Measurements from ENCODE around the gene SP5. TPM values are rescaled to one million over a fixed set of nuclear protein-coding genes. Genes with fewer than 3 reads are reported as not detected.

The SP5 gene
- total and polyA plus RNA-seq, 9 of the 15 experiments (the other 6 are each of a cell fraction or from before 2014, with no cell fraction given): 0.03 to 1.7 (median 0.16) TPM; not detected in 1

DNA sequence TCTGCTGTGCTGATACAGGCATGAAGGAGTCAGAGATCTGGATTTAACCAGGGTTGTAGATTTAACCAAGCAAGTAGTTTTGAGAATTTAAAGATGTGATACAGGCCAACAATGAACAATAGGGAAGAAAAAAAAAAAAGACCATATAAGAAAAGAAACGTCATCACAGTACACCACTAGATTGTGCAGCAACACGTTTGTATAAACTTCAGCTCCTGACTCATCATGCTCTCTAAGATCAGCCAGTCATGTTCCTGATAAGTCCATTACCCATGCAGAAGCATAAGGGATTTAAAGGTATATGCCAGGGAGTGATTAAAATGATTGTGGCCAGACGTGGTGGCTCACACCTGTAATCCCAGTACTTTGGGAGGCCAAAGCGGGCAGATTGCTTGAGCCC lies 32.8 kb downstream of the SP5 start:
- H3K4me3 ChIP-seq: no peak overlapping the region
- DNase-seq (ENCODE audit: extremely low read depth in 1 of 4, low spot score in 3 of 4) (peak; percentile 38 to 68 (median 57)), FAIRE-seq (peak; percentile 40), ATAC-seq (peak; percentile 63)
- intact Hi-C loops (cut with micrococcal nuclease): no loop called here
- in situ Hi-C loops (cut with MboI): no loop called here
- no peaks in the 10 kb centered on the region for H3K36me3 ChIP-seq (ENCODE audit: control insufficient read depth, insufficient read depth, low read length)
- peak overlapping the region in 1 of 2 experiments; percentile 2; a peak in 2 of 4 replicates for H3K9ac ChIP-seq (ENCODE audit: insufficient read depth in 1 of 2, low read depth in 2 of 2, low read length in 2 of 2)
- H4K20me1 ChIP-seq (replicated peaks; ENCODE audit: control insufficient read depth, insufficient read depth, low read length): no peaks in the 10 kb centered on the region
- ChIA-PET POLR2A (interaction anchor here (0.6 to 2.1 kb wide), 8 partner anchors 8 to 1891 kb away, joined by 3 to 10 read pairs (median 4); partner anchors contain the start of gene ERICH2), CTCF (ENCODE audit: low intra/inter-chr PET ratio) (interaction anchor here (0.6 to 0.8 kb wide), 2 partner anchors 64 to 958 kb away, joined by 3 read pairs; no protein-coding TSS in a partner anchor)
- peak overlapping the region; percentile 69 for H2AFZ ChIP-seq (ENCODE audit: low read depth, low read length)
- H3K9me1 ChIP-seq (ENCODE audit: control insufficient read depth, insufficient read depth, low read length): no peaks in the 10 kb centered on the region
- BruUV-seq (replicated peaks): no TSS peak
- H3K4me2 ChIP-seq (ENCODE audit: insufficient read depth, low read length): peak overlapping the region; percentile 46
- H3K27me3 ChIP-seq (ENCODE audit: control insufficient read depth in 2 of 2, insufficient read depth in 2 of 2, low read length in 2 of 2): no peaks in the 10 kb centered on the region
- 0 out of 3 replicates have a peak, but pooled peaks cover 2% of the 10 kb centered on the region for H3K79me2 ChIP-seq (ENCODE audit: control insufficient read depth, insufficient read depth, low read length)
- whole genome bisulfite sequencing (ENCODE audit: insufficient coverage, low coverage, missing lambda C conversion rate): 25% methylated on average over 4 of the region's 4 CpGs
- H3K27ac ChIP-seq (ENCODE audit: extremely low read depth, low read depth, low read length): peak overlapping the region; percentile 10; the same call in 2 of the 3 replicates
- no peaks in the 10 kb centered on the region for H3K9me3 ChIP-seq (replicated peaks; ENCODE audit: control insufficient read depth, insufficient read depth, low read depth, low read length)
- H3K4me1 ChIP-seq (replicated peaks in 1 of 2; ENCODE audit: control insufficient read depth in 2 of 2, insufficient read depth in 2 of 2, low read length in 2 of 2): peaks cover 17 to 37% of the 10 kb centered on the region in 2 experiments; a peak in 4 of 5 replicates
- no peak for TF ChIP-seq TCF7 (IDR thresholded peaks at IDR 0.05; ENCODE audit: borderline replicate concordance)
- no peak for TF ChIP-seq MXD1 (CRISPR knock-in tag; IDR thresholded peaks at IDR 0.05; ENCODE audit: borderline replicate concordance, poor library complexity, severe bottlenecking)
- no peak for TF ChIP-seq ZNF586 (CRISPR knock-in tag; conservative IDR thresholded peaks at IDR 0.05)
- 0 out of 2 replicates have a peak, but pooled peaks have one; percentile 6 for TF ChIP-seq CEBPB (tag; IDR thresholded peaks at IDR 0.05)
- TF ChIP-seq TCF3 (CRISPR knock-in tag; IDR thresholded peaks at IDR 0.05): 0 out of 2 replicates have a peak, but pooled peaks have one; percentile 20
- peak; percentile 92 for TF ChIP-seq ZNF316 (IDR thresholded peaks at IDR 0.05)
- TF ChIP-seq MAFG (tag; conservative IDR thresholded peaks at IDR 0.05): peak; percentile 88
- TF ChIP-seq MAFK (IDR thresholded peaks at IDR 0.05; ENCODE audit: low read length): peak; percentile 71
- peak; percentile 61; the same call in 1 of the 2 replicates for TF ChIP-seq MAFF (IDR thresholded peaks at IDR 0.05; ENCODE audit: low read length)
- no peak for TF ChIP-seq TAF7 (tag; IDR thresholded peaks at IDR 0.05)
- TF ChIP-seq FOS (IDR thresholded peaks at IDR 0.05; ENCODE audit: extremely low read depth, insufficient read length): peak; percentile 22
- no peak for TF ChIP-seq TCF7L2 (IDR thresholded peaks at IDR 0.05; ENCODE audit: low read depth, low read length)
- TF ChIP-seq MTF1 (CRISPR knock-in tag; IDR thresholded peaks at IDR 0.05; ENCODE audit: borderline replicate concordance): no peak
- TF ChIP-seq, protein P1, sequence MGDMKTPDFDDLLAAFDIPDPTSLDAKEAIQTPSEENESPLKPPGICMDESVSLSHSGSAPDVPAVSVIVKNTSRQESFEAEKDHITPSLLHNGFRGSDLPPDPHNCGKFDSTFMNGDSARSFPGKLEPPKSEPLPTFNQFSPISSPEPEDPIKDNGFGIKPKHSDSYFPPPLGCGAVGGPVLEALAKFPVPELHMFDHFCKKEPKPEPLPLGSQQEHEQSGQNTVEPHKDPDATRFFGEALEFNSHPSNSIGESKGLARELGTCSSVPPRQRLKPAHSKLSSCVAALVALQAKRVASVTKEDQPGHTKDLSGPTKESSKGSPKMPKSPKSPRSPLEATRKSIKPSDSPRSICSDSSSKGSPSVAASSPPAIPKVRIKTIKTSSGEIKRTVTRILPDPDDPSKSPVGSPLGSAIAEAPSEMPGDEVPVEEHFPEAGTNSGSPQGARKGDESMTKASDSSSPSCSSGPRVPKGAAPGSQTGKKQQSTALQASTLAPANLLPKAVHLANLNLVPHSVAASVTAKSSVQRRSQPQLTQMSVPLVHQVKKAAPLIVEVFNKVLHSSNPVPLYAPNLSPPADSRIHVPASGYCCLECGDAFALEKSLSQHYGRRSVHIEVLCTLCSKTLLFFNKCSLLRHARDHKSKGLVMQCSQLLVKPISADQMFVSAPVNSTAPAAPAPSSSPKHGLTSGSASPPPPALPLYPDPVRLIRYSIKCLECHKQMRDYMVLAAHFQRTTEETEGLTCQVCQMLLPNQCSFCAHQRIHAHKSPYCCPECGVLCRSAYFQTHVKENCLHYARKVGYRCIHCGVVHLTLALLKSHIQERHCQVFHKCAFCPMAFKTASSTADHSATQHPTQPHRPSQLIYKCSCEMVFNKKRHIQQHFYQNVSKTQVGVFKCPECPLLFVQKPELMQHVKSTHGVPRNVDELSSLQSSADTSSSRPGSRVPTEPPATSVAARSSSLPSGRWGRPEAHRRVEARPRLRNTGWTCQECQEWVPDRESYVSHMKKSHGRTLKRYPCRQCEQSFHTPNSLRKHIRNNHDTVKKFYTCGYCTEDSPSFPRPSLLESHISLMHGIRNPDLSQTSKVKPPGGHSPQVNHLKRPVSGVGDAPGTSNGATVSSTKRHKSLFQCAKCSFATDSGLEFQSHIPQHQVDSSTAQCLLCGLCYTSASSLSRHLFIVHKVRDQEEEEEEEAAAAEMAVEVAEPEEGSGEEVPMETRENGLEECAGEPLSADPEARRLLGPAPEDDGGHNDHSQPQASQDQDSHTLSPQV (IDR thresholded peaks at IDR 0.05): 0 out of 2 replicates have a peak, but pooled peaks have one; percentile 22
- no peak for TF ChIP-seq ETV6 (IDR thresholded peaks at IDR 0.05; ENCODE audit: borderline replicate concordance in 1 of 2, low read depth in 2 of 2, low read length in 1 of 2)
- TF ChIP-seq ETV6 (CRISPR knock-in tag; IDR thresholded peaks at IDR 0.05; ENCODE audit: borderline replicate concordance): no peak
- TF ChIP-seq ZNF830 (CRISPR knock-in tag; IDR thresholded peaks at IDR 0.05): no peak
- 0 out of 2 replicates have a peak, but pooled peaks have one; percentile 1 for TF ChIP-seq TAL1 (IDR thresholded peaks at IDR 0.05)
- TF ChIP-seq, protein P2, sequence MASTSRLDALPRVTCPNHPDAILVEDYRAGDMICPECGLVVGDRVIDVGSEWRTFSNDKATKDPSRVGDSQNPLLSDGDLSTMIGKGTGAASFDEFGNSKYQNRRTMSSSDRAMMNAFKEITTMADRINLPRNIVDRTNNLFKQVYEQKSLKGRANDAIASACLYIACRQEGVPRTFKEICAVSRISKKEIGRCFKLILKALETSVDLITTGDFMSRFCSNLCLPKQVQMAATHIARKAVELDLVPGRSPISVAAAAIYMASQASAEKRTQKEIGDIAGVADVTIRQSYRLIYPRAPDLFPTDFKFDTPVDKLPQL (IDR thresholded peaks at IDR 0.05; ENCODE audit: extremely low read depth, insufficient read length): no peak
